GM19467 (cell line): ENCODE measurements around the gene ZNF205.
A peak's percentile ranks its signal among the peaks of the same experiment; 100 is the strongest.
"Not testable (repeated sequence)": the region's sequence is repeated elsewhere in the genome, so short reads cannot be mapped to it uniquely, and the experiment has no call there.

Experiments
- ATAC-seq: cut with Tn5 transposase; IDR thresholded peaks from one replicate; pipeline ENCODE4 v1.9.1; 2021; ENCODE audit warnings: mild to moderate bottlenecking, moderate library complexity; ENCODE audit not compliant: unreplicated experiment

The ZNF205 gene

GRCh38 chr16:3112058-3112880 lies at the start of gene ZNF205:
ZNF205 (plus strand) TSS chr16:3112586; CDS start chr16:3113431, 845 bp downstream.
- ATAC-seq = no peak

DNA sequence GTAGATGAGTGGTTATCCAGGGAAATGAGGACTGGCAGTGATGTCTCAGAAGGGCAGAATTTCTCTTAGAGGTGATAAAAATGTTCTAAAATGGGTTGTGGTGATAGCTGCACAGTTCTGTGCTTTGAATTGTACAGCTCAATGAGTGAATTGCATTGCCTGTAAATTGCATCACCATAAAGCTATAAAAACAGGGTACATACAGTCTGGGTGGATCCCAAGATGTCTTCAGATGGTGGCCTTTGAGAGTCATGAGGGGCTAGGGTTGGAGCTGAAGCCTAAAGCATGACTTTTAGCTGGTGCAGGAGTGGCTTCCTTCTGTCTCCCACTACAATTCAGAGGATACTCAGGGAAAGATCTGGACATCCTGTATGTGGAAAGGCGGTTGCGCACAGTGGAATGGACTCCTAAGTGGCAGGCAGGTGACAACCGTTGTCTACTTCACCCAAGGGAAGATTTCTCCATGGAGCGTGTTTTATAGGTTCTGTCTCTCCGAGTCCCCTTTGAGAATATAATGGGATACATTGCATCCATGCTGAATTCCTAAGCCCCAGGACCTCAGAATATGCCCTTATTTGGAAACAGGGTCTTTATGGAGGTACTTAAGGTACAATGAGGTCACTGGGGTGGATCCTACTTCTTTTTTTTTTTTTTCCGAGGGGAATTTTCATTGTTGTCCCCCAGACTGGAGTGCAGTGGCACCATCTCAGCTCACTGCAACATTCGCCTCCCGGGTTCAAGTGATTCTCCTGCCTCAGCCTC lies 48.6 kb upstream of the ZNF205 start:
- ATAC-seq = no peak

DNA sequence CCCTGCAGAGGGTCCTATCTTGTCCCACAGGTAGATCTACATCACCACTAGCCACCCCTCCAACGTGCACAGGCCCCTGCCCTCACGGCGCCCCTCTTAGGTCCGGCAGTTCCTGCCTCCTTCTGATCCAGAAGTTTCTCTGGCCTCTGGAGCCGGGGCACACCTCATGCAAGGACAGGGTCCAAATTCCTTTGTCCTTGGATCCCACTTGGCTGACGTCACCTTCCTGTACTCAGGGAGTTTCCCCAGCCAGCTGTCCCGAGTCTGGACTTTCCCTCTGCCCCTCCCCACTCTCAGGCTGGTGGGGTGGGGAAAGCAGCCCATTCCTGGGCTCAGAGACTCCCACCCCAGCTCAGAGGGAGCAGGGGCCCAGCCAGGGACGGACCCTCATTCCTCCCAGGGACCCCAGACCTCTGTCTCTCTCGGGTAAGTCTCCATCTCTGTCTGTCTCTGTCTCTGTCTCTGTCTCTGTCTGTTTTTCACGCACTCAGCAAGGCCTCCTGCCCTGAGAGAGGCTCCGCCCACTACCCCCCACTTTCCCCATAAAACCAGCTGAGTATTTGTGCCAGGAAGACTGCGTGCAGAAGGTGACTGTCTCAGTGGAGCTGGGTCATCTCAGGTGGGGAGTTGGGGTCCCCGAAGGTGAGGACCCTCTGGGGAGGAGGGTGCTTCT lies 47.2 kb upstream of the ZNF205 start, which contains the start of gene IL32:
IL32 (plus strand) TSS at position 572 of the 673 bp plus-strand sequence. CDS start 172 bp downstream, outside the sequence.
- ATAC-seq = no peak

DNA sequence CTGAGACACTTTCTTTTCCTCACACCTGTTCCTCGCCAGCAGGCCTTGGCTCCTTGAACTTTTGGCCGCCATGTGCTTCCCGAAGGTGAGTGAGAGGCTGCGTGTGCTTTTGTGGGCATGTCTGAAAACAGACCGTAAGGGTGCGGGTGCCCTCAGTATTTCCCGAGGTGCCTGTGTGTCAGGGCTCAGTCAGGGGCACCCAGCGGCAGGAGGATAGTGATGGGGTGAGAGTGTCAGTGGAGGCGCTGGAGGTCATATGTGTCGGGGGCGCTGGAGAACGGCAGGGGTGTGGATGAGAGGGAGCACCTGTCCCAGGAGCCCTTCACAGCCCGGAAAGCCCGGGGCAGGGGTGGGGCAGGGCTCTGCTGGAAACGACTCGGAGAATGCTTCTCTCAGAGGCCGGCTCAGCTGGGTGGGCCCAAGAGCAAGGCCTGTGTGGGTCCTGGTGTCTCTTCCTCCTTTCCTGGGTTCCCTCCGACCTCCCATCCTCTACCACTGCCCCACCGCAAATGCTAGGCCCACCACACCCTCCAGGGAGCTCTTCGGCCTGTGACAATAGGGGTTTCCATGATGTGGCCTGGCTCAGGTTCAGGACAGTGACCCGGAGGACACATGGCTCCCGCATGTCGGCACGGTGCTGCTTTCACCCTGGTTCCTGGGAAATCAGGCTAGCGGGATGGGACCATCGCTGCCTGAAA lies 46.5 kb upstream of the ZNF205 start:
- no peak for ATAC-seq

- ATAC-seq = no peak
These were observed 46.0 kb upstream of the ZNF205 start for GRCh38 chr16:3066440-3066748.

DNA sequence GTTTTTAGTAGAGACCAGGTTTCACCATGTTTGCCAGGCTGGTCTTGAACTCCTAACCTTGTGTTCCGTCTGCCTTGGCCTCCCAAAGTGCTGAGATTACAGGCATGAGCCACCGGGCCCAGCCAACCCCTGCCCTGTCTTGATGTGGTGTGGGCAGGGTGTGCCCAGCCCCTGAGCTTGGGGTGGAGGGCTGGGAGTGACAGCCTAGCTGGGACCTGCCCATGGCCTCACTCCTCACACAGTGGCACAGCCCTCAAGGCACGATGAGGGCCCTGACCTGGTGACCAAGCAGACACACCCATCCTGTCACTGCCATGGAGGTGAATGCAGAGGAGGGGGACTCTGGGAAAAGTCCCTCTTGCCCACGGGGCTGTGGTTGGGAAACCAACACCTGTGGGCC lies 43.9 kb upstream of the ZNF205 start:
- ATAC-seq = no peak

- not testable (repeated sequence) for ATAC-seq
These were observed 43.2 kb upstream of the ZNF205 start for GRCh38 chr16:3069146-3069545.

GRCh38 chr16:3070608-3071111 lies 41.7 kb upstream of the ZNF205 start:
- ATAC-seq = no peak

DNA sequence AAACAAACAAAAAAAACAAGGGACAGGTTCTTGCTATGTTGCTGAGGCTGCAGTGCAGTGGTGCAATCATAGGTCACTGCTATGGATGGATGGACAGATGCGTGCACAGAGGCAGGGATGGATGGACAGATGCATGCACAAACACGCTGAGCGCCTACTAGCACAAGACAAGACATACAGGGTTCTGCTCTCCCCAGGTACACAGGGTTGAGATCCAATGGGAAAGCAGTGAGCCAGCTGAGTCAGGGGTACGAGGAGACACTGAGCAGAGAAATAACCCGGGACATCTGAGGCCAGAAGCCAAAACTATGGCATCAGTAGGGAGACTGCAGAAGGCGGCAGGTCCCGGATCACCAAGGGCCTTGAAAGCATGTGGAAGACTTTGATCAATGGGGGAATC lies 40.7 kb upstream of the ZNF205 start:
- ATAC-seq = no peak

- ATAC-seq = not testable (repeated sequence)
These were observed 40.2 kb upstream of the ZNF205 start for GRCh38 chr16:3072148-3072547.

- ATAC-seq = not testable (repeated sequence)
These were observed 39.7 kb upstream of the ZNF205 start for GRCh38 chr16:3072576-3073263.

- ATAC-seq = no peak
These were observed 38.9 kb upstream of the ZNF205 start for GRCh38 chr16:3073448-3073847.

DNA sequence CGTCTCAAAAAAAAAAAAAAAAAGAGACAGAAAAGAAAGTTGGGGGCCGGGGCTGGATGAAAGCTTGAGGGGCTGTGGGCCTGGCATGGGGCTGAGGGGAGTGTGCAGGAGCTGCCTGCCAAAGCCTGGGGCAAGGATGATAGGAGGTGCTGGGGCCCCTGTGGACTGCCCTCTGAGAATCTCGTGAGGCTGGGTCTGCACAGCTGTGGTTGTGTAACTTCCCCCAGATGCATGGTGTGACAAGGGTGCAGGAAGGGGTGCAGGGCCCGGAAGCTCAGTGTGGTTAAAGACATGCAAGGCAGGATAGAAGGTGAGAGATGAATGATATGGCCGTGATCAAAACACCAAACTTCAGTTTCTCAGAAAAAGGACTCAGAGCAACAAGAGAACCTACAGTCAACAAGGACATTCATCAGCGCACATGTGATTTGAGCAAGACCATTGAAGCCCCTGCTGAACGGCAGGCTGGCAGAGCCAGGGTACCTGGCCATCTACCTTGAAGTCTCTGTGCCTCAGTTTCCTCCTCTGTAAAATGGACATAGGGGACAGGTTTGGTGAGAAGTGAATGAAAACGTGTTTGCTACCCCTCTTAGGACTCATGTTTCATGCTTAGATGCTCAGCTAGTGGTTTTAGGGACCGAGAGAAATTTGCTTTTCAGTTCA lies 37.4 kb upstream of the ZNF205 start:
- peak; percentile 74 for ATAC-seq

DNA sequence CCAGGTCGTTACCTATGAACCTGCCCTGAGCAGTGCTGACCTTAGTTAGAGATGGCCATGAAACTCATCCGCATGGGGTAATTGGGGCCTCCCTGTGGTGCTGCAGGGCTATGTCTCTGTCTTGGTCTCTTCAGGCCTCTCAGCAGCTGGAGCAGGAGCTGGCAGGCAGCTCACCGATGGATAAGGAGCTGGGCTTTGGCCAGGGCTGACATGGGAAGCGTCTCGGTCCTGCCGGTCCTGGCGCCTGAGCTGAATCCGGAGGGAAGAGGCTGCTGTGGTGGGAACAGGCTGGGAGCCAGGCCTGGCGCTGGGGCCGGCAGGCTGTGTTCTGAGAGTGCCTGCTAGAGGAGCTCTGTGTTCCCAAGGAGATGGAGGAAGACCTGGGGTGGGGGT lies 36.9 kb upstream of the ZNF205 start:
- no peak for ATAC-seq

- ATAC-seq = not testable (repeated sequence)
These were observed 36.4 kb upstream of the ZNF205 start for GRCh38 chr16:3075946-3076345.

- no peak for ATAC-seq
These were observed 35.8 kb upstream of the ZNF205 start for GRCh38 chr16:3076577-3076976.

DNA sequence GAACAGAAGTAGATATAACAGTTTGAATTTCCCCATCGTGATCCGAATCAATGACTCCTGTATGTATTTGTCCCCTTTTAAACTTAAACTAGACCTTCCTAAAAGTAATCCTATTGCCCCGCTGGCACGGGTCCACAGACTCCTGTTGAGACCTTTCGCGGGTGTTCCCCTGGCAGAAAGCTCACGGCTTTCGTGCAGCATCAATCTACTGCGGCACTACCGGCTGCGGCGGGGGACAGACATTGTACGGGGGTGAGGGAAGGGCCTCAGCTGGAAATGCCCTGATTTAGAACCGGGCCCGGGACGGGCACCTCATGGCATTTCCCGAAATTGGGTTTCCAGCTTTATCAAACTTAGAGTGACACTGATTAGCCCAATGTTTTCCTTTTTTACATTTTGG lies 32.4 kb upstream of the ZNF205 start:
- no peak for ATAC-seq

GRCh38 chr16:3081957-3082356 lies 30.4 kb upstream of the ZNF205 start:
- ATAC-seq = not testable (repeated sequence)

DNA sequence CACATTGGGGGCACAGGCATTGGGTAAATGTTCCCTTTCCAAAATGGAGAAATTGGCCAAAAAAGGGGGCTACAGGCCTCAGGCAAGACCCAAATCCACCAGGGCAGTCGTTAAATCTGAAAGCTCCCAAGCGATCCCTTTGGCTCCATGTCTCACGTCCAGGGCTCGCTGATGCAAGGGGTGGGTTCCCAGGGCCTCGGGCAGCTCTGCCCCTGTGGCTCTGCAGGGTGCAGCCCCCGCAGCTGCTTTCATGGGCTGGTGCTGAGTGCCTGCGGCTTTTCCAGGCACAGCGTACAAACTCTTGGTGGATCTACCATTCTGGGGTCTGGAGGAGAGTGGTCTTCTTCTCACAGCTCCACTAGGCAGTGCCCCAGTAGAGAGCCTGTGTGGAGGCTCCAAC lies 29.0 kb upstream of the ZNF205 start:
- not testable (repeated sequence) for ATAC-seq

GRCh38 chr16:3084491-3084890 lies 27.9 kb upstream of the ZNF205 start:
- no peak for ATAC-seq
